Ectodermal cell (in vitro differentiated cells): ENCODE measurements around the gene AFAP1L2.

Experiments
- H3K27ac ChIP-seq: 2 replicates; pipeline ENCODE4 v1.7.0; 2013; ENCODE audit warnings: mild to moderate bottlenecking, low read depth, low read length; ENCODE audit not compliant: insufficient read depth, poor library complexity, severe bottlenecking
- H3K27me3 ChIP-seq: 2 replicates; pipeline ENCODE4 v1.7.0; 2013; ENCODE audit warnings: mild to moderate bottlenecking, low read length; ENCODE audit not compliant: insufficient read depth, control insufficient read depth, poor library complexity, severe bottlenecking
- H3K36me3 ChIP-seq: one replicate; pipeline ENCODE4 v1.7.0; 2013; ENCODE audit warnings: low read length; ENCODE audit not compliant: control insufficient read depth, insufficient read depth
- H3K4me1 ChIP-seq: one replicate; pipeline ENCODE4 v1.7.0; 2013; ENCODE audit warnings: low read length; ENCODE audit not compliant: control insufficient read depth, insufficient read depth
- H3K4me3 ChIP-seq: 2 replicates; pipeline ENCODE4 v1.7.0; 2013; ENCODE audit warnings: low read depth, low read length, control low read depth; ENCODE audit not compliant: insufficient read depth
- H3K9me3 ChIP-seq: 2 replicates; pipeline ENCODE4 v1.7.0; 2013; ENCODE audit warnings: mild to moderate bottlenecking, low read length, moderate library complexity; ENCODE audit not compliant: control insufficient read depth
- WGBS, 2 experiments: methylation state at CpG; one replicate each; pipeline ENCODE4 v1.1.7; 2013; ENCODE audit warnings: missing lambda C conversion rate in 2 of 2; 5-methylcytosine and 5-hydroxymethylcytosine counted together

The AFAP1L2 gene

GRCh38 chr10:114362826-114363355 lies 41.4 kb downstream of the AFAP1L2 start:
- H3K4me3 ChIP-seq = no peak overlapping the region
- 88 to 90% methylated on average over 16 of the region's 16 CpGs for WGBS, 2 experiments
- no peak overlapping the region for H3K27ac ChIP-seq
- no peaks in the 10 kb centered on the region for H3K9me3 ChIP-seq
- H3K4me1 ChIP-seq = peaks cover 12% of the 10 kb centered on the region
- no peaks in the 10 kb centered on the region for H3K36me3 ChIP-seq
- no peaks in the 10 kb centered on the region for H3K27me3 ChIP-seq

DNA sequence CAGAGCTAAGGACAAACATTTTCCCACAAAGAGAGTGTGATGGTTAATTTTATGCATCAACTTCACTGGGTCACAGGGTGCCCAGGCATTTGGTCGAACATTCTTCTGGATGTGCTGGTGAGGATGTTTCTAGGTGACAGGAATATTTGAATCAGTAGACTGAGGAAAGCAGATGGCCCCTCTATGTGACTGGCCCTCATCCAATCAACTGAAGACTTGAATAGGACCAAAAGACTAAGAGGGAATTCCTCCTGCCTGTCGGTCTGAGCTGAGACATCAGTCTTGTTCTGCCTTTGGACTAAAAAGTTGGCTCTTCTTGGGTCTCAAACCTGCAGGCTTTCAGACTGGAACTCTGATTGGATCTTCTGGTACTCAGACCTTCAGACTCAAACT lies 44.4 kb downstream of the AFAP1L2 start:
- WGBS, 2 experiments = 90 to 92% methylated on average over 2 of the region's 2 CpGs
- Histone ChIP-seq H3K9me3 (no peaks in the 10 kb centered on the region), H3K4me1 (peaks cover 15% of the 10 kb centered on the region), H3K36me3 (no peaks in the 10 kb centered on the region), H3K27ac (no peak overlapping the region), H3K27me3 (no peaks in the 10 kb centered on the region), H3K4me3 (no peak overlapping the region)

- Histone ChIP-seq H3K9me3 (no peaks in the 10 kb centered on the region), H3K36me3 (no peaks in the 10 kb centered on the region), H3K4me1 (peaks cover 15% of the 10 kb centered on the region), H3K27ac (no peak overlapping the region), H3K4me3 (no peak overlapping the region), H3K27me3 (no peaks in the 10 kb centered on the region)
- WGBS, 2 experiments = 66 to 67% methylated on average over 3 of the region's 3 CpGs
Observed at GRCh38 chr10:114359041-114359952, 45.0 kb downstream of the AFAP1L2 start.

GRCh38 chr10:114357515-114357996 lies 46.7 kb downstream of the AFAP1L2 start:
- Histone ChIP-seq H3K9me3 (no peaks in the 10 kb centered on the region), H3K4me1 (peaks cover 22% of the 10 kb centered on the region), H3K4me3 (no peak overlapping the region), H3K27me3 (no peaks in the 10 kb centered on the region), H3K27ac (no peak overlapping the region), H3K36me3 (no peaks in the 10 kb centered on the region)
- WGBS, 2 experiments = 95% methylated on average over 2 of the region's 2 CpGs; no CpG with 5 or more reads in 1 of the 2 experiments

DNA sequence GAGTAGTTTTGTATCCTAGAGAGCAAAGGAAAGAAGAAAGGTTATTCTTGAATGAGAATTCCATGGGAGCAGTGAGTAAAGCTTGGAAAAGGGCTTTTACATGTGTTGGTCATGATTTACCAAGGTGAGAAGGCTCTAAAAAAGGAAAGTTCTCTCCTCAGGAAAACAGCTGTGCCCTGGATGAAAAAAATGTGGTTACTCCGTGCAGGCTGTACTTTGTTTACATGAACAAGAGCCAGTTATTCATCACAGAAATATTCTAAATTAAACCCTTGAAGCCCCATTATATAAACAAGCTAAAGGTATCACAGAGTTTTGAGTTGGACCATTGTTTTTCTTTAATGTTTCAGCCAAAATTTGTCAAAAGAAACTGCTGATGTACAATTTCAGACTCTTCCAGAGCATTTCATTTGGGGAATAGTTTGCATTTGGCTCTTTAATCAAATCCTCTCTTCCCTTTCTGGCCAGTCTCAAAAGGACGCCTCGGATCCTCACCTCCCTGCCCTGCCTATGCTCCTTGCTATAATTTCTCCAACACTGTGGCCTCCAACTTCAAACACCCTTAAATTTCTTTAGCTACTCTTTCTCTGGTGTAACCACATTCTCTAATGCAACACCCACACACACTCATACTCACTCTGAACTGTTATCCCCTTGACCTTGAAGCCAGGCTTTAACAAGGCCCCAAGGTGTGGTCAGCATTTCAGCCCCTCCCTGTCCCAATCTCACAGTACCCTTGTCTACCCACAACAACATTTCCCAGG lies 47.4 kb downstream of the AFAP1L2 start:
- Histone ChIP-seq H3K27me3 (no peaks in the 10 kb centered on the region), H3K9me3 (no peaks in the 10 kb centered on the region), H3K4me1 (peaks cover 26% of the 10 kb centered on the region), H3K27ac (no peak overlapping the region), H3K36me3 (no peaks in the 10 kb centered on the region), H3K4me3 (no peak overlapping the region)
- 76 to 77% methylated on average over 3 of the region's 3 CpGs for WGBS, 2 experiments

- Histone ChIP-seq H3K4me3 (no peak overlapping the region), H3K27ac (no peak overlapping the region), H3K36me3 (no peaks in the 10 kb centered on the region), H3K9me3 (no peaks in the 10 kb centered on the region), H3K4me1 (peaks cover 34% of the 10 kb centered on the region), H3K27me3 (no peaks in the 10 kb centered on the region)
- WGBS, 2 experiments = 100% methylated on average over 2 to 3 of the region's 4 CpGs
Observed at GRCh38 chr10:114356126-114356525, 48.2 kb downstream of the AFAP1L2 start.

DNA sequence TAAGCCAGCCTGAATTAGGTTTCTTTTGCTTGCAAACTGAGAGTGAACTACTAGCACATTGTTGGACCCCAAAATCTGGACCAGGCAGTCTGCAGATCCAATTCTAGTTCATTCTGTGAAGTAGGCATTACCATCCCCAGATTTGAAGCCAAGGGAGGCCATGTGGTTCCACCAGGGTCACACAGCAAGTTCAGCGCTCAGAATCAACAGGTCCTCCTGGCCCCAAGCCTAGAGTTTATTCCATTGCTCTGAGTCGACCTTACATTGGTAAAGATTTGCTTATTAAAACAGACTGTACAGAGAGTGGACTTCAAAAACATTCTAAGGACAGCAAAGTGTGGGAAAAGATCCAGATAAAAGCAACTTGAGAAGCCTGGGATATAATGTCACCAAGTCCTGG lies 50.9 kb downstream of the AFAP1L2 start:
- no peak overlapping the region for H3K27ac ChIP-seq

DNA sequence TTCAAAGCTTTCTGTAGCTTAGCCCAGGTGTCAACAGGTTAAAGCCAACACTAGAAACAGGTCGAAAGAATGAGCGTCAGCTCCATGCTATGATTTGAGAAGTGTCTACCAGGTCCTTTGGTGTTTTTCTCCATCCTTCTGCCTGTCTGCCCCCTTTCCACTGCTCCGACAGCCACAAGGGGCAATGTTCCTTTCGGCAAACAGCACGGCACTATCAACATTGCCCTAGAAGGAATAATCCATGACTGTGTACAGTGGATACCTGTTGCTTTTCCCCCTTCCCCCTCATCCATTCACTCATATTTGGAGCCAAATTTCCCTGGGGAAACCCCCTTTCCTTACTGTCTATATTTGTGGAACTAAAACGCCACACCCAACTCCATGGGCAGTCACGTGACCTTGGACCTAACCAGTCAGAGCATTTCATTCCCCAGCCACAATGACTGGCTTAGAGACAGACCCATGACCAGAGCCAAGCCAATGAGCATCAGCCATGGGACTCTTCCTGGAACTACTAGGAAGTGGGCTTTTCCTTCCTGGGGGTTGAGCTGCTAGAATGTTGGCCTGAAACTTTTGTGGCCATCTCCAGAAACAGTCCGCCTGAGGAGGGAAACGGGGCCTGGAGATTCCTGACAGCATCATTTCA lies 51.5 kb downstream of the AFAP1L2 start:
- peaks cover 46% of the 10 kb centered on the region for H3K4me1 ChIP-seq
- H3K36me3 ChIP-seq = no peaks in the 10 kb centered on the region
- 93 to 94% methylated on average over 9 of the region's 9 CpGs for WGBS, 2 experiments
- H3K9me3 ChIP-seq = no peaks in the 10 kb centered on the region
- H3K27me3 ChIP-seq = no peaks in the 10 kb centered on the region
- H3K4me3 ChIP-seq = no peak overlapping the region
- H3K27ac ChIP-seq = no peak overlapping the region

More for the DNA sequence above, 50.9 kb downstream of the AFAP1L2 start:
- Histone ChIP-seq H3K36me3 (no peaks in the 10 kb centered on the region), H3K27me3 (no peaks in the 10 kb centered on the region), H3K9me3 (no peaks in the 10 kb centered on the region), H3K4me1 (peaks cover 46% of the 10 kb centered on the region), H3K4me3 (no peak overlapping the region)
- WGBS, 2 experiments = 96 to 98% methylated on average over 2 of the region's 2 CpGs

DNA sequence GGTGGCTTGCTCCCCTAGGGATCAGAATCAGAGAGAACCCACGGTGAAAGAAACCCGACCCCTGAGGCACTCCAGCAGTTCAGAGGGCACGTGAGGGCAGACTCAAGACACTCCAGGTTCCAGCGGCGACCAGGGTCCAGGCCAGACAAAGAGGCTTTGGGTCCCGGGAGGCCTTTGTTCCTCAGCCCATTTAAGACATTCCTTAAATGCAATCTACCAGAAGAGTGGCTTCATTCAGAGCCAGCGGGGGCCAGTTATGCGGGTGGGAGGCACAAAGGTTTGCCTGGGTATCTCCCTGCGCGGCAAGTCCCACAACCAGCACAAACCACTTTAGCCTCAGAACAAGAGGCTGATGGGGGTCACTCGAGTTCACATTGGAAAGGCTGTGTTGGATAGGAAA lies 53.6 kb downstream of the AFAP1L2 start:
- no peak overlapping the region for H3K4me3 ChIP-seq
- H3K27ac ChIP-seq = peak overlapping the region; percentile 88
- H3K27me3 ChIP-seq = no peaks in the 10 kb centered on the region
- 6 to 12% methylated on average over 11 of the region's 11 CpGs for WGBS, 2 experiments
- no peaks in the 10 kb centered on the region for H3K9me3 ChIP-seq
- H3K4me1 ChIP-seq = peaks cover 45% of the 10 kb centered on the region
- no peaks in the 10 kb centered on the region for H3K36me3 ChIP-seq
